H1 (cell line): ENCODE measurements around the gene MALT1. TPM values are rescaled to one million over a fixed set of nuclear protein-coding genes. Genes with fewer than 3 reads are reported as not detected.

Experiments
- CTCF ChIA-PET: fragments of 300-600 bp; sonication (Branson Sonifier 250); formaldehyde crosslinking; loops from one replicate; lab custom pipeline; 2021; ENCODE audit not compliant: partially characterized antibody; lab: Charles Lee
- POLR2A ChIA-PET: fragments of 300-600 bp; sonication (Branson Sonifier 250); formaldehyde crosslinking; loops from one replicate; lab custom pipeline; 2021; ENCODE audit warnings: inconsistent platforms; ENCODE audit not compliant: partially characterized antibody; lab: Charles Lee
- DNase-seq, 2 experiments: peaks; one replicate each; pipeline versions ENCODE4 v3.0.0 to v3.0.0-alpha.2; 2010 to 2022; ENCODE audit warnings: low spot score in 2 of 2, low read depth in 1 of 2, mixed read lengths in 1 of 2
- FAIRE-seq: peaks from 2 replicates; lab custom pipeline; 2011; peaks lifted over from hg19 to GRCh38; lab: Jason Lieb, UNC
- H2AFZ ChIP-seq: 2 replicates; pipeline ENCODE4 v1.8.1; 2012; ENCODE audit warnings: low read length, inconsistent platforms
- H2AK5ac ChIP-seq: 2 replicates; pipeline ENCODE4 v1.6.1; 2013; ENCODE audit warnings: low read depth, low read length
- H2BK120ac ChIP-seq: replicated peaks from 2 replicates; pipeline ENCODE3; 2013; ENCODE audit warnings: low read depth, low read length, inconsistent platforms
- H2BK12ac ChIP-seq: 2 replicates; pipeline ENCODE4 v1.6.1; 2013; ENCODE audit warnings: low read depth, low read length
- H2BK15ac ChIP-seq: 2 replicates; pipeline ENCODE4 v1.6.1; 2013; ENCODE audit warnings: low read length
- H2BK20ac ChIP-seq: 2 replicates; pipeline ENCODE4 v1.6.1; 2013; ENCODE audit warnings: low read length
- H2BK5ac ChIP-seq: 2 replicates; pipeline ENCODE4 v1.6.1; 2013; ENCODE audit warnings: low read depth, low read length
- H3K14ac ChIP-seq: 2 replicates; pipeline ENCODE4 v1.6.1; 2013; ENCODE audit warnings: inconsistent platforms; ENCODE audit not compliant: insufficient read length
- H3K18ac ChIP-seq: 2 replicates; pipeline ENCODE4 v1.6.1; 2013; ENCODE audit warnings: low read length; ENCODE audit errors: extremely low read depth
- H3K23ac ChIP-seq: 2 replicates; pipeline ENCODE4 v1.6.1; 2013; ENCODE audit warnings: inconsistent platforms; ENCODE audit not compliant: insufficient read length
- H3K23me2 ChIP-seq: 2 replicates; pipeline ENCODE4 v1.6.1; 2013; ENCODE audit warnings: low read depth, low read length
- H3K27ac ChIP-seq: 2 replicates; pipeline ENCODE4 v1.6.1; 2011; ENCODE audit warnings: low read depth, low read length, inconsistent platforms
- H3K27me3 ChIP-seq, 4 experiments: replicated peaks in 1 of 4; 1 replicate in 1 of 4; 2 replicates in 3 of 4; pipeline versions ENCODE4 v1.6.1 to v1.8.1; 2011 to 2013; ENCODE audit warnings: low read length in 3 of 4, mild to moderate bottlenecking in 3 of 4, inconsistent platforms in 2 of 4, mixed read lengths in 2 of 4, moderate library complexity in 1 of 4; ENCODE audit not compliant: control insufficient read depth in 3 of 4, insufficient read depth in 3 of 4; ENCODE audit errors: extremely low read depth in 1 of 4
- H3K36me3 ChIP-seq, 4 experiments: 2 replicates each; pipeline versions ENCODE4 v1.6.1 to v1.8.1; 2011 to 2013; ENCODE audit warnings: mild to moderate bottlenecking in 4 of 4, low read length in 3 of 4, moderate library complexity in 2 of 4, control low read depth in 1 of 4, inconsistent platforms in 1 of 4; ENCODE audit not compliant: insufficient read depth in 4 of 4, control insufficient read depth in 2 of 4
- H3K4ac ChIP-seq: replicated peaks from 2 replicates; pipeline ENCODE3; 2013; ENCODE audit warnings: low read length, low read depth, mixed read lengths, inconsistent platforms; ENCODE audit not compliant: insufficient read length
- H3K4me1 ChIP-seq, 4 experiments: replicated peaks in 1 of 4; 1 replicate in 1 of 4; 2 replicates in 3 of 4; pipeline versions ENCODE4 v1.6.1 to v1.8.1; 2011 to 2013; ENCODE audit warnings: low read length in 3 of 4, inconsistent platforms in 2 of 4, mixed read lengths in 1 of 4; ENCODE audit not compliant: insufficient read depth in 4 of 4, control insufficient read depth in 3 of 4
- H3K4me2 ChIP-seq, 2 experiments: 2 replicates each; pipeline versions ENCODE4 v1.6.1 to v1.8.1; 2011 to 2013; ENCODE audit warnings: low read depth in 2 of 2, low read length in 2 of 2, control low read depth in 1 of 2, inconsistent platforms in 1 of 2, mild to moderate bottlenecking in 1 of 2; ENCODE audit not compliant: insufficient read depth in 1 of 2
- H3K4me3 ChIP-seq, 4 experiments: fragments of 200-600, 300-600 bp in 1 of 4; sonication (generic), shearing (Covaris generic), sonication (Bioruptor Twin) in 1 of 4; 2 replicates each; pipeline versions ENCODE4 v1.5.1 to v1.8.1; 2011 to 2016; ENCODE audit warnings: low read length in 4 of 4, low read depth in 3 of 4, control low read depth in 2 of 4, inconsistent platforms in 2 of 4, mild to moderate bottlenecking in 2 of 4, mixed read lengths in 1 of 4, moderate library complexity in 1 of 4; ENCODE audit not compliant: insufficient read depth in 2 of 4; ENCODE audit errors: extremely low read depth in 1 of 4
- H3K56ac ChIP-seq: replicated peaks from 2 replicates; pipeline ENCODE3; 2013; ENCODE audit warnings: low read depth, mild to moderate bottlenecking, mixed read lengths, low read length, inconsistent platforms; ENCODE audit not compliant: insufficient read length
- H3K79me1 ChIP-seq: 2 replicates; pipeline ENCODE4 v1.6.1; 2013; ENCODE audit warnings: low read depth, low read length, control low read depth
- H3K79me2 ChIP-seq, 2 experiments: 2 replicates each; pipeline versions ENCODE4 v1.6.1 to v1.8.1; 2012 to 2013; ENCODE audit warnings: low read length in 2 of 2, mild to moderate bottlenecking in 2 of 2, inconsistent platforms in 1 of 2; ENCODE audit not compliant: insufficient read depth in 2 of 2, control insufficient read depth in 1 of 2
- H3K9ac ChIP-seq, 4 experiments: replicated peaks in 1 of 4; 1 replicate in 1 of 4; 2 replicates in 3 of 4; pipeline versions ENCODE4 v1.6.1 to v1.8.1; 2011 to 2013; ENCODE audit warnings: low read depth in 3 of 4, low read length in 3 of 4, control low read depth in 2 of 4, mild to moderate bottlenecking in 2 of 4, moderate library complexity in 2 of 4, inconsistent platforms in 1 of 4; ENCODE audit errors: extremely low read depth in 1 of 4
- H3K9me3 ChIP-seq, 2 experiments: 2 replicates each; pipeline versions ENCODE4 v1.6.1 to v1.8.1; 2012 to 2013; ENCODE audit warnings: mild to moderate bottlenecking in 2 of 2, moderate library complexity in 2 of 2, control low read depth in 1 of 2, inconsistent platforms in 1 of 2, low read depth in 1 of 2, low read length in 1 of 2, mixed read lengths in 1 of 2; ENCODE audit not compliant: insufficient read depth in 2 of 2
- H4K20me1 ChIP-seq, 2 experiments: replicated peaks in 1 of 2; 2 replicates each; pipeline versions ENCODE3 to v1.8.1; 2011 to 2013; ENCODE audit warnings: inconsistent platforms in 2 of 2, low read length in 2 of 2, mild to moderate bottlenecking in 1 of 2; ENCODE audit not compliant: insufficient read depth in 2 of 2, control insufficient read depth in 1 of 2
- H4K5ac ChIP-seq: 2 replicates; pipeline ENCODE4 v1.6.1; 2013; ENCODE audit warnings: low read length, low read depth, mixed read lengths, inconsistent platforms; ENCODE audit not compliant: insufficient read length
- H4K8ac ChIP-seq: 2 replicates; pipeline ENCODE4 v1.8.0; 2013; ENCODE audit warnings: mild to moderate bottlenecking, moderate library complexity, low read length, inconsistent platforms; ENCODE audit not compliant: insufficient read depth; ENCODE audit errors: extremely low read depth
- H4K91ac ChIP-seq: replicated peaks from 2 replicates; pipeline ENCODE3; 2013; ENCODE audit warnings: low read length, mixed read lengths, inconsistent platforms; ENCODE audit not compliant: insufficient read length
- WGBS, 2 experiments: shearing (Covaris generic) in 1 of 2; methylation state at CpG; one replicate each; pipeline versions ENCODE4 v1.1.6 to v1.1.7; 2013 to 2015; ENCODE audit warnings: low lambda C conversion rate in 2 of 2, mixed read lengths in 2 of 2, inconsistent platforms in 1 of 2, low coverage in 1 of 2, missing lambda C conversion rate in 1 of 2; ENCODE audit not compliant: insufficient replicate concordance in 2 of 2, insufficient coverage in 1 of 2, insufficient read length in 1 of 2; ENCODE audit errors: extremely low coverage in 1 of 2, missing lambda C conversion rate in 1 of 2; 5-methylcytosine and 5-hydroxymethylcytosine counted together
- polyA plus RNA-seq, 7 experiments: library from polyadenylated mRNA; depleted of rRNA in 3 of 7; stranded (reverse) in 5 of 7; unstranded in 2 of 7; fragments of >200 nt in 5 of 7; fragments of 200-250 nt in 2 of 7; gene quantifications; 1 replicate in 5 of 7; 2 replicates in 1 of 7; 4 replicates in 1 of 7; pipeline versions ENCODE4 v1.2.1 to v1.2.3, GENCODE V29; 2011 to 2013; ENCODE audit warnings: missing spikeins in 2 of 7, mixed read lengths in 2 of 7
- total RNA-seq: library from RNA; stranded (reverse); fragmentation: NEBNext Ultra II Directional; extraction: Animal tissue kit (Norgen Biotek cat#: 25700); gene quantifications from 2 replicates; pipeline ENCODE4 v1.2.1, GENCODE V29; 2021

MALT1 gene
- total and polyA plus RNA-seq, 2 of the 8 experiments (the other 6 are each of a cell fraction or from before 2014, with no cell fraction given) = 10.7 to 25.9 TPM

- Histone ChIP-seq H3K23me2 (no peaks in the 10 kb centered on the region; the same call in 1 of the 2 replicates), H2BK20ac (no peak overlapping the region), H3K27me3 (peaks cover 0 to 1% (median 0%) of the 10 kb centered on the region in 4 experiments; a peak in 2 of 7 replicates), H3K4me1 (peaks cover 9 to 17% (median 12%) of the 10 kb centered on the region in 4 experiments; a peak in 6 of 7 replicates), H3K27ac (no peak overlapping the region), H2BK5ac (no peak overlapping the region), H2AFZ (no peak overlapping the region), H2BK15ac (no peak overlapping the region), H3K4me2 (peak overlapping the region; percentile 14 to 41; a peak in 3 of 4 replicates), H3K14ac (no peak overlapping the region), H4K20me1 (no peaks in the 10 kb centered on the region), H3K79me1 (no peaks in the 10 kb centered on the region), H4K8ac (no peak overlapping the region), H3K23ac (no peak overlapping the region), H3K4ac (no peak overlapping the region), H3K36me3 (no peaks in the 10 kb centered on the region), H4K91ac (no peak overlapping the region), H2AK5ac (no peak overlapping the region), H3K56ac (no peak overlapping the region), H3K9ac (no peak overlapping the region), H4K5ac (no peak overlapping the region), H2BK120ac (peak overlapping the region; percentile 76), H3K4me3 (no peak overlapping the region), H2BK12ac (peak overlapping the region; percentile 51; the same call in 1 of the 2 replicates), H3K18ac (peak overlapping the region; percentile 60), H3K79me2 (no peaks in the 10 kb centered on the region), H3K9me3 (no peaks in the 10 kb centered on the region)
- ChIA-PET CTCF (interaction anchor here (0.9 to 1.6 kb wide), 4 partner anchors 9 to 123 kb away, joined by 3 to 5 read pairs (median 4); partner anchors contain the start of gene MALT1), POLR2A (interaction anchor here (0.8 kb wide), 1 partner anchor 8 kb away, joined by 3 read pairs; no protein-coding TSS in a partner anchor)
- no peak for FAIRE-seq
- 87% methylated on average over 7 of the region's 7 CpGs; no CpG with 5 or more reads in 1 of the 2 experiments for WGBS, 2 experiments
- no peak for DNase-seq
Measured at GRCh38 chr18:58640891-58641610, 30.2 kb upstream of the MALT1 start.
